H1 (cell line): Measurements from ENCODE around the gene MACROD2. TPM values are rescaled to one million over a fixed set of nuclear protein-coding genes. Genes with fewer than 3 reads are reported as not detected.

Source experiments
- CTCF ChIA-PET: fragments of 300-600 bp; sonication (Branson Sonifier 250); formaldehyde crosslinking; loops from one replicate; lab custom pipeline; 2021; ENCODE audit not compliant: partially characterized antibody; lab: Charles Lee
- POLR2A ChIA-PET: fragments of 300-600 bp; sonication (Branson Sonifier 250); formaldehyde crosslinking; loops from one replicate; lab custom pipeline; 2021; ENCODE audit warnings: inconsistent platforms; ENCODE audit not compliant: partially characterized antibody; lab: Charles Lee
- DNase-seq, 2 experiments: peaks; one replicate each; pipeline versions ENCODE4 v3.0.0 to v3.0.0-alpha.2; 2010 to 2022; ENCODE audit warnings: low spot score in 2 of 2, low read depth in 1 of 2, mixed read lengths in 1 of 2
- FAIRE-seq: peaks from 2 replicates; lab custom pipeline; 2011; peaks lifted over from hg19 to GRCh38; lab: Jason Lieb, UNC
- H2AFZ ChIP-seq: 2 replicates; pipeline ENCODE4 v1.8.1; 2012; ENCODE audit warnings: low read length, inconsistent platforms
- H2AK5ac ChIP-seq: 2 replicates; pipeline ENCODE4 v1.6.1; 2013; ENCODE audit warnings: low read depth, low read length
- H2BK120ac ChIP-seq: replicated peaks from 2 replicates; pipeline ENCODE3; 2013; ENCODE audit warnings: low read depth, low read length, inconsistent platforms
- H2BK12ac ChIP-seq: 2 replicates; pipeline ENCODE4 v1.6.1; 2013; ENCODE audit warnings: low read depth, low read length
- H2BK15ac ChIP-seq: 2 replicates; pipeline ENCODE4 v1.6.1; 2013; ENCODE audit warnings: low read length
- H2BK20ac ChIP-seq: 2 replicates; pipeline ENCODE4 v1.6.1; 2013; ENCODE audit warnings: low read length
- H2BK5ac ChIP-seq: 2 replicates; pipeline ENCODE4 v1.6.1; 2013; ENCODE audit warnings: low read depth, low read length
- H3K14ac ChIP-seq: 2 replicates; pipeline ENCODE4 v1.6.1; 2013; ENCODE audit warnings: inconsistent platforms; ENCODE audit not compliant: insufficient read length
- H3K18ac ChIP-seq: 2 replicates; pipeline ENCODE4 v1.6.1; 2013; ENCODE audit warnings: low read length; ENCODE audit errors: extremely low read depth
- H3K23ac ChIP-seq: 2 replicates; pipeline ENCODE4 v1.6.1; 2013; ENCODE audit warnings: inconsistent platforms; ENCODE audit not compliant: insufficient read length
- H3K23me2 ChIP-seq: 2 replicates; pipeline ENCODE4 v1.6.1; 2013; ENCODE audit warnings: low read depth, low read length
- H3K27ac ChIP-seq: 2 replicates; pipeline ENCODE4 v1.6.1; 2011; ENCODE audit warnings: low read depth, low read length, inconsistent platforms
- H3K27me3 ChIP-seq, 4 experiments: replicated peaks in 1 of 4; 1 replicate in 1 of 4; 2 replicates in 3 of 4; pipeline versions ENCODE4 v1.6.1 to v1.8.1; 2011 to 2013; ENCODE audit warnings: low read length in 3 of 4, mild to moderate bottlenecking in 3 of 4, inconsistent platforms in 2 of 4, mixed read lengths in 2 of 4, moderate library complexity in 1 of 4; ENCODE audit not compliant: control insufficient read depth in 3 of 4, insufficient read depth in 3 of 4; ENCODE audit errors: extremely low read depth in 1 of 4
- H3K36me3 ChIP-seq, 4 experiments: 2 replicates each; pipeline versions ENCODE4 v1.6.1 to v1.8.1; 2011 to 2013; ENCODE audit warnings: mild to moderate bottlenecking in 4 of 4, low read length in 3 of 4, moderate library complexity in 2 of 4, control low read depth in 1 of 4, inconsistent platforms in 1 of 4; ENCODE audit not compliant: insufficient read depth in 4 of 4, control insufficient read depth in 2 of 4
- H3K4ac ChIP-seq: replicated peaks from 2 replicates; pipeline ENCODE3; 2013; ENCODE audit warnings: low read length, low read depth, mixed read lengths, inconsistent platforms; ENCODE audit not compliant: insufficient read length
- H3K4me1 ChIP-seq, 4 experiments: replicated peaks in 1 of 4; 1 replicate in 1 of 4; 2 replicates in 3 of 4; pipeline versions ENCODE4 v1.6.1 to v1.8.1; 2011 to 2013; ENCODE audit warnings: low read length in 3 of 4, inconsistent platforms in 2 of 4, mixed read lengths in 1 of 4; ENCODE audit not compliant: insufficient read depth in 4 of 4, control insufficient read depth in 3 of 4
- H3K4me2 ChIP-seq, 2 experiments: 2 replicates each; pipeline versions ENCODE4 v1.6.1 to v1.8.1; 2011 to 2013; ENCODE audit warnings: low read depth in 2 of 2, low read length in 2 of 2, control low read depth in 1 of 2, inconsistent platforms in 1 of 2, mild to moderate bottlenecking in 1 of 2; ENCODE audit not compliant: insufficient read depth in 1 of 2
- H3K4me3 ChIP-seq, 4 experiments: fragments of 200-600, 300-600 bp in 1 of 4; sonication (generic), shearing (Covaris generic), sonication (Bioruptor Twin) in 1 of 4; 2 replicates each; pipeline versions ENCODE4 v1.5.1 to v1.8.1; 2011 to 2016; ENCODE audit warnings: low read length in 4 of 4, low read depth in 3 of 4, control low read depth in 2 of 4, inconsistent platforms in 2 of 4, mild to moderate bottlenecking in 2 of 4, mixed read lengths in 1 of 4, moderate library complexity in 1 of 4; ENCODE audit not compliant: insufficient read depth in 2 of 4; ENCODE audit errors: extremely low read depth in 1 of 4
- H3K56ac ChIP-seq: replicated peaks from 2 replicates; pipeline ENCODE3; 2013; ENCODE audit warnings: low read depth, mild to moderate bottlenecking, mixed read lengths, low read length, inconsistent platforms; ENCODE audit not compliant: insufficient read length
- H3K79me1 ChIP-seq: 2 replicates; pipeline ENCODE4 v1.6.1; 2013; ENCODE audit warnings: low read depth, low read length, control low read depth
- H3K79me2 ChIP-seq, 2 experiments: 2 replicates each; pipeline versions ENCODE4 v1.6.1 to v1.8.1; 2012 to 2013; ENCODE audit warnings: low read length in 2 of 2, mild to moderate bottlenecking in 2 of 2, inconsistent platforms in 1 of 2; ENCODE audit not compliant: insufficient read depth in 2 of 2, control insufficient read depth in 1 of 2
- H3K9ac ChIP-seq, 4 experiments: replicated peaks in 1 of 4; 1 replicate in 1 of 4; 2 replicates in 3 of 4; pipeline versions ENCODE4 v1.6.1 to v1.8.1; 2011 to 2013; ENCODE audit warnings: low read depth in 3 of 4, low read length in 3 of 4, control low read depth in 2 of 4, mild to moderate bottlenecking in 2 of 4, moderate library complexity in 2 of 4, inconsistent platforms in 1 of 4; ENCODE audit errors: extremely low read depth in 1 of 4
- H3K9me3 ChIP-seq, 2 experiments: 2 replicates each; pipeline versions ENCODE4 v1.6.1 to v1.8.1; 2012 to 2013; ENCODE audit warnings: mild to moderate bottlenecking in 2 of 2, moderate library complexity in 2 of 2, control low read depth in 1 of 2, inconsistent platforms in 1 of 2, low read depth in 1 of 2, low read length in 1 of 2, mixed read lengths in 1 of 2; ENCODE audit not compliant: insufficient read depth in 2 of 2
- H4K20me1 ChIP-seq, 2 experiments: replicated peaks in 1 of 2; 2 replicates each; pipeline versions ENCODE3 to v1.8.1; 2011 to 2013; ENCODE audit warnings: inconsistent platforms in 2 of 2, low read length in 2 of 2, mild to moderate bottlenecking in 1 of 2; ENCODE audit not compliant: insufficient read depth in 2 of 2, control insufficient read depth in 1 of 2
- H4K5ac ChIP-seq: 2 replicates; pipeline ENCODE4 v1.6.1; 2013; ENCODE audit warnings: low read length, low read depth, mixed read lengths, inconsistent platforms; ENCODE audit not compliant: insufficient read length
- H4K8ac ChIP-seq: 2 replicates; pipeline ENCODE4 v1.8.0; 2013; ENCODE audit warnings: mild to moderate bottlenecking, moderate library complexity, low read length, inconsistent platforms; ENCODE audit not compliant: insufficient read depth; ENCODE audit errors: extremely low read depth
- H4K91ac ChIP-seq: replicated peaks from 2 replicates; pipeline ENCODE3; 2013; ENCODE audit warnings: low read length, mixed read lengths, inconsistent platforms; ENCODE audit not compliant: insufficient read length
- ATF2 ChIP-seq: IDR thresholded peaks from 2 replicates; pipeline ENCODE4 v1.6.1; 2012; ENCODE audit warnings: low read length, inconsistent platforms
- CTCF ChIP-seq, 3 experiments: IDR thresholded peaks; 1 replicate in 2 of 3; 2 replicates in 1 of 3; pipeline versions ENCODE4 v1.5.1 to v1.6.1; 2011; ENCODE audit warnings: low read length in 3 of 3, mild to moderate bottlenecking in 3 of 3, inconsistent platforms in 2 of 3, low read depth in 1 of 3, moderate library complexity in 1 of 3; ENCODE audit not compliant: insufficient read depth in 1 of 3; ENCODE audit errors: control extremely low read depth in 1 of 3
- EP300 ChIP-seq, 2 experiments: IDR thresholded peaks; 1 replicate in 1 of 2; 2 replicates in 1 of 2; pipeline ENCODE4 v1.6.1; 2011 to 2012; ENCODE audit warnings: low read depth in 2 of 2, low read length in 2 of 2, mild to moderate bottlenecking in 2 of 2, borderline replicate concordance in 1 of 2, inconsistent platforms in 1 of 2, moderate library complexity in 1 of 2
- FOSL1 ChIP-seq: IDR thresholded peaks from 2 replicates; pipeline ENCODE4 v1.6.1; 2011; ENCODE audit warnings: mild to moderate bottlenecking, low read depth, low read length, moderate library complexity; ENCODE audit not compliant: insufficient read depth
- GABPA ChIP-seq: IDR thresholded peaks from 2 replicates; pipeline ENCODE4 v1.6.1; 2011; ENCODE audit warnings: mild to moderate bottlenecking, low read length, moderate library complexity, borderline replicate concordance; ENCODE audit not compliant: insufficient read depth
- NRF1 ChIP-seq: IDR thresholded peaks from 2 replicates; pipeline ENCODE4 v1.6.1; 2011; ENCODE audit warnings: mild to moderate bottlenecking, low read depth, low read length, improper control_type of control experiment
- TBP ChIP-seq: IDR thresholded peaks from 2 replicates; pipeline ENCODE4 v1.6.1; 2011; ENCODE audit warnings: low read depth, low read length, improper control_type of control experiment
- WGBS, 2 experiments: shearing (Covaris generic) in 1 of 2; methylation state at CpG; one replicate each; pipeline versions ENCODE4 v1.1.6 to v1.1.7; 2013 to 2015; ENCODE audit warnings: low lambda C conversion rate in 2 of 2, mixed read lengths in 2 of 2, inconsistent platforms in 1 of 2, low coverage in 1 of 2, missing lambda C conversion rate in 1 of 2; ENCODE audit not compliant: insufficient replicate concordance in 2 of 2, insufficient coverage in 1 of 2, insufficient read length in 1 of 2; ENCODE audit errors: extremely low coverage in 1 of 2, missing lambda C conversion rate in 1 of 2; 5-methylcytosine and 5-hydroxymethylcytosine counted together
- polyA plus RNA-seq, 7 experiments: library from polyadenylated mRNA; depleted of rRNA in 3 of 7; stranded (reverse) in 5 of 7; unstranded in 2 of 7; fragments of >200 nt in 5 of 7; fragments of 200-250 nt in 2 of 7; gene quantifications; 1 replicate in 5 of 7; 2 replicates in 1 of 7; 4 replicates in 1 of 7; pipeline versions ENCODE4 v1.2.1 to v1.2.3, GENCODE V29; 2011 to 2013; ENCODE audit warnings: missing spikeins in 2 of 7, mixed read lengths in 2 of 7
- total RNA-seq: library from RNA; stranded (reverse); fragmentation: NEBNext Ultra II Directional; extraction: Animal tissue kit (Norgen Biotek cat#: 25700); gene quantifications from 2 replicates; pipeline ENCODE4 v1.2.1, GENCODE V29; 2021

The MACROD2 gene
- total and polyA plus RNA-seq, 2 of the 8 experiments (the other 6 are each of a cell fraction or from before 2014, with no cell fraction given) = 0.70 to 3.9 TPM

DNA sequence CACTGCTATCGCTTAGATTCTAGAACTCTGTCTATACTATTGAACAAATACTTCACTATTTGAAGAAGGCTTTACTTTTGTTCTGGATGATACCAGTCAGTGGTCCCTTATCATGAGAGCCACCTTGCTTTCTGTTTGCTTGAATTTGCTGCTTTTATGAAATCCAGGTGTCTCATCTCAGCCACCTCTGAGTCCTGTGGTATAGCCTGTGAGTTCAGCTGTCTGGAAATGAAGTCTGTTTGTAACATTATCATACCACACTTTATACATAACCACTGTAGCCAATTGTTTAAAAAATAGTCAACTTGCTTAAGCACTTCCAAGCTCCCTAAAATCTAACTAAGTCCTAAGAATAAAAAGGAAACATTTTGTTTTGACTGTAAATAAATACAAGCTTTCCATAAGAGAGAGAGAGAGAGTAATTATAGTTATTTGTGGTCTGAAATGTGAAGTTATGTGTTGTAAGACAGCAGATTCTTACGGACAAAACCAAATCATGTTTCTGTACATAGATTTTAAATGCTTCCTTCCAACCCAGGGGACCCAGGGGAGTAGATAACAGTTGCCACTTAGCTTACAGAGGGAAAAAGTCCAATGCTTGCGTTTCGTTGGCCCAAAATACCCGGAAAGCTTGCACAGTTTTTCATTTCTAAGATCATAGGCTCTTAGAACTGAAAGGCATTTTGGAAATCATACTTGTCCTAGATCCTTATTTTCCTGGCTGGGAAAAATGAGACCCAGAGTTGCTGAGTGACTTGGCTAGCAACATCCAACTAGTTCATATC lies 1449.9 kb downstream of the MACROD2 start:
- no peak overlapping the region for H3K4me3 ChIP-seq
- no peak overlapping the region for H2AK5ac ChIP-seq
- ChIA-PET POLR2A (no interaction called here), CTCF (no interaction called here)
- H2BK120ac ChIP-seq = no peak overlapping the region
- no peak overlapping the region for H2BK12ac ChIP-seq
- H2BK15ac ChIP-seq = no peak overlapping the region
- no peak overlapping the region for H2BK5ac ChIP-seq
- DNase-seq (no peak), FAIRE-seq (no peak)
- H2AFZ ChIP-seq = no peak overlapping the region
- H4K91ac ChIP-seq = no peak overlapping the region
- no peaks in the 10 kb centered on the region for H3K27me3 ChIP-seq
- no peak overlapping the region for H4K8ac ChIP-seq
- no peak overlapping the region for H3K23ac ChIP-seq
- H3K4me1 ChIP-seq = peaks cover 0 to 6% (median 1%) of the 10 kb centered on the region in 4 experiments; a peak in 2 of 7 replicates
- H3K4ac ChIP-seq = no peak overlapping the region
- no peak overlapping the region for H3K56ac ChIP-seq
- H3K14ac ChIP-seq = no peak overlapping the region
- H4K20me1 ChIP-seq = no peaks in the 10 kb centered on the region
- no peaks in the 10 kb centered on the region for H3K23me2 ChIP-seq
- WGBS, 2 experiments = 94% methylated on average over 5 of the region's 5 CpGs; no CpG with 5 or more reads in 1 of the 2 experiments
- no peak overlapping the region for H3K27ac ChIP-seq
- H3K9me3 ChIP-seq = no peaks in the 10 kb centered on the region
- H2BK20ac ChIP-seq = no peak overlapping the region
- H3K9ac ChIP-seq = no peak overlapping the region
- no peak overlapping the region for H4K5ac ChIP-seq
- H3K4me2 ChIP-seq = no peak overlapping the region
- H3K18ac ChIP-seq = no peak overlapping the region
- no peaks in the 10 kb centered on the region for H3K79me2 ChIP-seq
- H3K79me1 ChIP-seq = no peaks in the 10 kb centered on the region
- no peaks in the 10 kb centered on the region for H3K36me3 ChIP-seq
- TF ChIP-seq GABPA (no peak), FOSL1 (no peak), TBP (no peak), NRF1 (no peak), EP300 (IDR thresholded peaks at IDR 0.05; ENCODE audit: borderline replicate concordance in 1 of 2, low read depth in 2 of 2, low read length in 2 of 2) (no peak), ATF2 (no peak), CTCF (IDR thresholded peaks at IDR 0.05; ENCODE audit: control extremely low read depth in 1 of 3, insufficient read depth in 1 of 3, low read depth in 1 of 3, low read length in 3 of 3) (no peak)
